Measurements from ENCODE around the gene ARID2. TPM values are rescaled to one million over a fixed set of nuclear protein-coding genes. Genes with fewer than 3 reads are reported as not detected.

Gene ARID2
- total and polyA plus RNA-seq, 2 of the 13 experiments (the other 11 are each of a cell fraction or from before 2014, with no cell fraction given), result 15.9 to 22.2 TPM

GRCh38 chr12:45853550-45853949, 124.0 kb downstream of the ARID2 start (continued):
- no peak for TF ChIP-seq ZNF574 (CRISPR knock-in tag; IDR thresholded peaks at IDR 0.05)
- TF ChIP-seq KDM1A (CRISPR knock-in tag; IDR thresholded peaks at IDR 0.05), result no peak
- no peak for TF ChIP-seq ZNF710 (CRISPR knock-in tag; IDR thresholded peaks at IDR 0.05; ENCODE audit: borderline replicate concordance)
- no peak for TF ChIP-seq HOXA7 (CRISPR knock-in tag; IDR thresholded peaks at IDR 0.05)
- no peak for TF ChIP-seq GTF2F1 (IDR thresholded peaks at IDR 0.05; ENCODE audit: low read length)
- no peak for TF ChIP-seq FOXJ3 (CRISPR knock-in tag; IDR thresholded peaks at IDR 0.05; ENCODE audit: borderline replicate concordance)
- TF ChIP-seq MXD4 (CRISPR knock-in tag; IDR thresholded peaks at IDR 0.05), result no peak
- no peak for TF ChIP-seq NFYC (CRISPR knock-in tag; IDR thresholded peaks at IDR 0.05)
- TF ChIP-seq ZNF343 (CRISPR knock-in tag; IDR thresholded peaks at IDR 0.05), result no peak
- no peak for TF ChIP-seq ZNF136 (CRISPR knock-in tag; IDR thresholded peaks at IDR 0.05; ENCODE audit: low read depth)
- TF ChIP-seq ZNF570 (CRISPR knock-in tag; IDR thresholded peaks at IDR 0.05; ENCODE audit: borderline replicate concordance), result no peak
- TF ChIP-seq SYNCRIP (IDR thresholded peaks at IDR 0.05; ENCODE audit: insufficient read depth, low read depth, low read length), result no peak
- TF ChIP-seq ZNF792 (CRISPR knock-in tag; IDR thresholded peaks at IDR 0.05), result no peak
- no peak for TF ChIP-seq ARHGAP35 (CRISPR knock-in tag; IDR thresholded peaks at IDR 0.05; ENCODE audit: borderline replicate concordance)

All from HepG2 (cell line).